SK-N-SH treated with all-trans-retinoic acid at 6 μM for 48 hours (cell line): Measurements from ENCODE around the gene WDR90.
A peak's percentile ranks its signal among the peaks of the same experiment; 100 is the strongest.

Experiments
- ATAC-seq: fragments of 200-7000 bp; cut with Tn5 transposase; 3 replicates; pipeline ENCODE4 v1.9.1; 2020; ENCODE audit warnings: mild to moderate bottlenecking, moderate library complexity
- BACH2 ChIP-seq: fragments of 250-450 bp; sonication (Bioruptor Pico); IDR thresholded peaks from 2 replicates; pipeline ENCODE4 v1.9.0; 2021; ENCODE audit warnings: mild to moderate bottlenecking, borderline replicate concordance
- CREB5 ChIP-seq: fragments of 250-450 bp; sonication (Bioruptor Pico); IDR thresholded peaks from 2 replicates; pipeline ENCODE4 v1.5.1; 2020; ENCODE audit warnings: low read depth, mild to moderate bottlenecking, moderate library complexity
- CSDC2 ChIP-seq: fragments of 250-450 bp; sonication (Bioruptor Pico); IDR thresholded peaks from 2 replicates; pipeline ENCODE4 v1.5.0; 2020; ENCODE audit warnings: mild to moderate bottlenecking, moderate library complexity
- ESRRG ChIP-seq: fragments of 250-450 bp; sonication (Bioruptor Pico); IDR thresholded peaks from 2 replicates; pipeline ENCODE4 v1.6.1; 2021; ENCODE audit warnings: mild to moderate bottlenecking
- GLIS3 ChIP-seq: fragments of 250-450 bp; sonication (Bioruptor Pico); IDR thresholded peaks from 2 replicates; pipeline ENCODE4 v1.5.0; 2020; ENCODE audit warnings: mild to moderate bottlenecking, moderate library complexity
- ISL1 ChIP-seq: fragments of 250-450 bp; sonication (Bioruptor Pico); IDR thresholded peaks from 2 replicates; pipeline ENCODE4 v2.1.2; 2022; ENCODE audit warnings: mild to moderate bottlenecking, moderate library complexity
- PATZ1 ChIP-seq: fragments of 250-450 bp; sonication (Bioruptor Pico); IDR thresholded peaks from 2 replicates; pipeline ENCODE4 v1.8.0; 2020; ENCODE audit warnings: mild to moderate bottlenecking, moderate library complexity, borderline replicate concordance
- PPARA ChIP-seq: fragments of 250-450 bp; sonication (Bioruptor Pico); IDR thresholded peaks from 2 replicates; pipeline ENCODE4 v1.5.0; 2020; ENCODE audit warnings: mild to moderate bottlenecking, borderline replicate concordance
- RARB ChIP-seq: fragments of 250-450 bp; sonication (Bioruptor Pico); IDR thresholded peaks from 2 replicates; pipeline ENCODE4 v1.8.0; 2021; ENCODE audit warnings: mild to moderate bottlenecking, moderate library complexity
- SNAI2 ChIP-seq: fragments of 250-450 bp; sonication (Bioruptor Pico); IDR thresholded peaks from 2 replicates; pipeline ENCODE4 v1.5.0; 2020; ENCODE audit warnings: mild to moderate bottlenecking, moderate library complexity
- TCF4 ChIP-seq: fragments of 250-450 bp; sonication (Bioruptor Pico); IDR thresholded peaks from 2 replicates; pipeline ENCODE4 v1.8.0; 2021; ENCODE audit warnings: mild to moderate bottlenecking, moderate library complexity, borderline replicate concordance
- TOX ChIP-seq: fragments of 250-450 bp; sonication (Bioruptor Pico); IDR thresholded peaks from 2 replicates; pipeline ENCODE4 v1.8.0; 2021; ENCODE audit warnings: mild to moderate bottlenecking, moderate library complexity, borderline replicate concordance
- ZC3H10 ChIP-seq: fragments of 250-450 bp; sonication (Bioruptor Pico); IDR thresholded peaks from 2 replicates; pipeline ENCODE4 v1.5.1; 2021; ENCODE audit warnings: mild to moderate bottlenecking, moderate library complexity
- ZFP3 ChIP-seq: fragments of 250-450 bp; sonication (Bioruptor Pico); IDR thresholded peaks from 2 replicates; pipeline ENCODE4 v1.5.0; 2020; ENCODE audit warnings: mild to moderate bottlenecking, moderate library complexity
- ZFP30 ChIP-seq: fragments of 450-650 bp; formaldehyde crosslinking; IDR thresholded peaks from 2 replicates; pipeline ENCODE4 v1.5.0; 2022; ENCODE audit warnings: mild to moderate bottlenecking, moderate library complexity
- ZNF565 ChIP-seq: fragments of 450-650 bp; formaldehyde crosslinking; conservative IDR thresholded peaks from 2 replicates; pipeline ENCODE4 v1.5.0; 2020; ENCODE audit warnings: low read depth, mild to moderate bottlenecking, moderate library complexity
- ZNF70 ChIP-seq: fragments of 450-650 bp; formaldehyde crosslinking; IDR thresholded peaks from 2 replicates; pipeline ENCODE4 v1.5.0; 2020; ENCODE audit warnings: mild to moderate bottlenecking, moderate library complexity
- ZNF8 ChIP-seq: fragments of 450-650 bp; formaldehyde crosslinking; IDR thresholded peaks from 2 replicates; pipeline ENCODE4 v1.5.0; 2020; ENCODE audit warnings: mild to moderate bottlenecking, moderate library complexity
- TF ChIP-seq, protein P1 (sequence below): fragments of 250-450 bp; sonication (Bioruptor Pico); IDR thresholded peaks from 2 replicates; pipeline ENCODE4 v1.8.0; 2021; ENCODE audit warnings: low read depth, mild to moderate bottlenecking, moderate library complexity, borderline replicate concordance
- TF ChIP-seq, protein P2 (sequence below): fragments of 250-450 bp; sonication (Bioruptor Pico); IDR thresholded peaks from 2 replicates; pipeline ENCODE4 v1.5.0; 2020; ENCODE audit warnings: mild to moderate bottlenecking, moderate library complexity

The WDR90 gene

GRCh38 chr16:648781-649589 lies at the start of gene WDR90:
Gene WDR90 (plus strand): TSS chr16:649365. CDS start chr16:649417, 52 bp downstream.
- peak; percentile 88 for ATAC-seq
- TF ChIP-seq CSDC2 (CRISPR knock-in tag) (peak; percentile 74; the same call in 1 of the 2 replicates), SNAI2 (0 out of 2 replicates have a peak, but pooled peaks have one; percentile 43), ZFP30 (CRISPR knock-in tag) (no peak), GLIS3 (peak; percentile 6; the same call in 1 of the 2 replicates), ZFP3 (CRISPR knock-in tag) (0 out of 2 replicates have a peak, but pooled peaks have one; percentile 61), ISL1 (CRISPR knock-in tag) (no peak)
- TF ChIP-seq, all 23 proteins: peak for 4

DNA sequence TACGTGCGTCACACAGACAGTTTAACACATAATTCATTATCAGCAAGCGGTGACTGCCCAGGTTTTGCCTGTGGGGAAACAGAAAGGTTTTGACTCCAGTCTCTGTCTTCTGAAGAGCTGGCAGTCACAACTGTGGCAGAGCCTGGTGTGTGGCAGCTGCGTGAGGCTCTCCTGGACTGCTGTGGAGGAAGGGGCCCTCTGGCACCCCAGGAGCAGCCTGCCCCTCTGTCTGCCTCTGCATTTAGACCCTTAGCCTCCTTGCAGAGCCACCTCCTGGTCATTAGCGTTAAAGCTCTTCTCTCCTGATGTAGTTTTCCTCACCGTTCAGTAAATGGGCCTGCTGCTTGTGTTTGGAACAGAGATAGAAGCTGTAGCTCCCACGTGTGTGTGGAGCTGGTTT lies 48.4 kb upstream of the WDR90 start:
- peak; percentile 67 for ATAC-seq
- TF ChIP-seq GLIS3: no peak
- no peak for TF ChIP-seq ZNF70 (CRISPR knock-in tag)
- no peak for TF ChIP-seq ISL1 (CRISPR knock-in tag)
- TF ChIP-seq, protein P1, sequence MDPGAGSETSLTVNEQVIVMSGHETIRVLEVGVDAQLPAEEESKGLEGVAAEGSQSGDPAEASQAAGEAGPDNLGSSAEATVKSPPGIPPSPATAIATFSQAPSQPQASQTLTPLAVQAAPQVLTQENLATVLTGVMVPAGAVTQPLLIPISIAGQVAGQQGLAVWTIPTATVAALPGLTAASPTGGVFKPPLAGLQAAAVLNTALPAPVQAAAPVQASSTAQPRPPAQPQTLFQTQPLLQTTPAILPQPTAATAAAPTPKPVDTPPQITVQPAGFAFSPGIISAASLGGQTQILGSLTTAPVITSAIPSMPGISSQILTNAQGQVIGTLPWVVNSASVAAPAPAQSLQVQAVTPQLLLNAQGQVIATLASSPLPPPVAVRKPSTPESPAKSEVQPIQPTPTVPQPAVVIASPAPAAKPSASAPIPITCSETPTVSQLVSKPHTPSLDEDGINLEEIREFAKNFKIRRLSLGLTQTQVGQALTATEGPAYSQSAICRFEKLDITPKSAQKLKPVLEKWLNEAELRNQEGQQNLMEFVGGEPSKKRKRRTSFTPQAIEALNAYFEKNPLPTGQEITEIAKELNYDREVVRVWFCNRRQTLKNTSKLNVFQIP (CRISPR knock-in tag): no peak
- TF ChIP-seq ZNF565: no peak
- TF ChIP-seq PPARA (CRISPR knock-in tag): no peak
- no peak for TF ChIP-seq ZNF8 (CRISPR knock-in tag)
- TF ChIP-seq, protein P2, sequence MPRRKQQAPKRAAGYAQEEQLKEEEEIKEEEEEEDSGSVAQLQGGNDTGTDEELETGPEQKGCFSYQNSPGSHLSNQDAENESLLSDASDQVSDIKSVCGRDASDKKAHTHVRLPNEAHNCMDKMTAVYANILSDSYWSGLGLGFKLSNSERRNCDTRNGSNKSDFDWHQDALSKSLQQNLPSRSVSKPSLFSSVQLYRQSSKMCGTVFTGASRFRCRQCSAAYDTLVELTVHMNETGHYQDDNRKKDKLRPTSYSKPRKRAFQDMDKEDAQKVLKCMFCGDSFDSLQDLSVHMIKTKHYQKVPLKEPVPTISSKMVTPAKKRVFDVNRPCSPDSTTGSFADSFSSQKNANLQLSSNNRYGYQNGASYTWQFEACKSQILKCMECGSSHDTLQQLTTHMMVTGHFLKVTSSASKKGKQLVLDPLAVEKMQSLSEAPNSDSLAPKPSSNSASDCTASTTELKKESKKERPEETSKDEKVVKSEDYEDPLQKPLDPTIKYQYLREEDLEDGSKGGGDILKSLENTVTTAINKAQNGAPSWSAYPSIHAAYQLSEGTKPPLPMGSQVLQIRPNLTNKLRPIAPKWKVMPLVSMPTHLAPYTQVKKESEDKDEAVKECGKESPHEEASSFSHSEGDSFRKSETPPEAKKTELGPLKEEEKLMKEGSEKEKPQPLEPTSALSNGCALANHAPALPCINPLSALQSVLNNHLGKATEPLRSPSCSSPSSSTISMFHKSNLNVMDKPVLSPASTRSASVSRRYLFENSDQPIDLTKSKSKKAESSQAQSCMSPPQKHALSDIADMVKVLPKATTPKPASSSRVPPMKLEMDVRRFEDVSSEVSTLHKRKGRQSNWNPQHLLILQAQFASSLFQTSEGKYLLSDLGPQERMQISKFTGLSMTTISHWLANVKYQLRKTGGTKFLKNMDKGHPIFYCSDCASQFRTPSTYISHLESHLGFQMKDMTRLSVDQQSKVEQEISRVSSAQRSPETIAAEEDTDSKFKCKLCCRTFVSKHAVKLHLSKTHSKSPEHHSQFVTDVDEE (CRISPR knock-in tag): no peak
- TF ChIP-seq PATZ1: no peak
- no peak for TF ChIP-seq BACH2 (CRISPR knock-in tag)
- TF ChIP-seq CSDC2 (CRISPR knock-in tag): no peak
- no peak for TF ChIP-seq SNAI2
- TF ChIP-seq TCF4 (CRISPR knock-in tag): no peak
- no peak for TF ChIP-seq ZFP30 (CRISPR knock-in tag)
- TF ChIP-seq TOX (CRISPR knock-in tag): no peak
- TF ChIP-seq ZC3H10 (CRISPR knock-in tag): no peak

DNA sequence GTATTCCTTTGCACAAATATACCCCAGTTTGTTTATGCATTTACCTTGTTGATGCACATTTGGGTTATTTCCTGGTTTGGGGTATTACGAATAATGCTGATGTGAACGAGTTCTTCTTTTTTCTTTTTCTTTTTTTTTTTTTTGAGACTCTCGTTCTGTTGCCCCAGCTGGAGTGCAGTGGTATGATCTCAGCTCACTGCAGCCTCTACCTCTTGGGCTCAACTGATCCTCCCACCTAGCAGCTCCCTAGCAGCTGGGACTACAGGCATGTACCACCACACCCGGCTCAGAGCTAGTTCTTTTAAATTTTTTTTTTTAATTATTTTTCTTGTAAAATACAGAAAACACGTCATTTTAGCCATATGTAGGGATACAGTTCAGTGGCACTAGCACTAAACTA lies 45.2 kb upstream of the WDR90 start:
- ATAC-seq: no peak
- TF ChIP-seq ISL1 (CRISPR knock-in tag) (no peak), TOX (CRISPR knock-in tag) (no peak), BACH2 (CRISPR knock-in tag) (no peak), ESRRG (CRISPR knock-in tag) (no peak), PPARA (CRISPR knock-in tag) (no peak), RARB (no peak)

DNA sequence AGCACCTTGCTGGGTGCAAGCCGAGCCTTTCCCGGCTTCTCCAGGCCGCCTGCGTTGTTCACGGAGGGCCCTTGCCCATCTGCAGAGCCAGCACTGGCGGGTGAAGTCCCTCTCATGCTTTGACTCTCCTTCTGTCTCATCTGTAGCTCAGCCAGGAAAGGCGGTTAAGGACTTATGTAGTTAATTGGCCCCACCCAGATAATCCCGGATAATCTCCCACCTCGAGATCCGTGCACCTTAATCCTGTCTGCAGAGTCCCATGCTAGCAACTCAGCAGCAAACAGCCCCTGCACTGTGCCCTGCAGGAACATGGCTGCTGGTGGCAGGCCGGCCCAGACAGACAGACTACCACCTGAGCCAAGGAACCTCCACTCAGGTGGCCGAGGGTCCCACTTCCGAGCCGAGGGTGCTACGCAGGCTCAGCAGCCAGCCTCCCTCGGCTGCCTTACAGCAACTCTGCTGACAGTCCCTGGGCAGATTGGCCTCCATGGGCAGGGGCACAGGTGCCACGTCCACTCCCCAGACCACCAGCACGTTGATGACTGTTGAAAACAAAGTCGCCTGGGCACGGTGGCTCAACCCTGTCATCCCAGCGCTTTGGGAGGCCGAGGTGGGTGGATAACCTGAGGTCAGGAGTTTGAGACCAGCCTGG lies 42.4 kb upstream of the WDR90 start:
- ATAC-seq: no peak
- TF ChIP-seq PPARA (CRISPR knock-in tag) (no peak), ZFP30 (CRISPR knock-in tag) (no peak), PATZ1 (no peak), CREB5 (CRISPR knock-in tag) (no peak), RARB (no peak), ZNF70 (CRISPR knock-in tag) (no peak), ZNF565 (no peak), TOX (CRISPR knock-in tag) (no peak), GLIS3 (no peak), ZC3H10 (CRISPR knock-in tag) (no peak), ESRRG (CRISPR knock-in tag) (no peak)
- TF ChIP-seq, protein P2 (CRISPR knock-in tag): no peak
